GM21447 (cell line): ENCODE data around the gene DERL2.

Source experiments
- ATAC-seq: cut with Tn5 transposase; IDR thresholded peaks from one replicate; pipeline ENCODE4 v1.9.1; 2021; ENCODE audit not compliant: unreplicated experiment

DERL2 gene

GRCh38 chr17:5502552-5502951 lies 16.6 kb upstream of the DERL2 start:
- no peak for ATAC-seq

DNA sequence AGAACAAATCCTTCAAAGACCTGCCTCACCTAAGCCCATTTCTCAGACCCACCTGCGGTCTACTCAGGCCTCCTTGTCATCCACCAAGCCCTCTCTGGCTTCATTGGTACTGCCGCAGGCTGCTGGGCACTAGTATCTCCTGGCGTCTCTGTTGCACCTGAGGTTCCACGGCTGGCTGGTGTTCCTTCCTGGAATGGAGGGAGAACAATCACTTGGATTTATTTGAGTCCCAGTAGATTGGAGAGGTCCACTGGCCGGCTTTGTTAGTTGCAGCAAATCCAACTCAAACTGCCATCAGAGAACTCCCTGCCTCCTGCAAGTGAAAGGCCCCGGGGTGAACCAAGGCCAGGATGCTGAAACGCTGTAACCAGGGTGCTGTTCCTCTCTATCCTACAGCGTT lies 15.7 kb upstream of the DERL2 start:
- ATAC-seq = no peak

DNA sequence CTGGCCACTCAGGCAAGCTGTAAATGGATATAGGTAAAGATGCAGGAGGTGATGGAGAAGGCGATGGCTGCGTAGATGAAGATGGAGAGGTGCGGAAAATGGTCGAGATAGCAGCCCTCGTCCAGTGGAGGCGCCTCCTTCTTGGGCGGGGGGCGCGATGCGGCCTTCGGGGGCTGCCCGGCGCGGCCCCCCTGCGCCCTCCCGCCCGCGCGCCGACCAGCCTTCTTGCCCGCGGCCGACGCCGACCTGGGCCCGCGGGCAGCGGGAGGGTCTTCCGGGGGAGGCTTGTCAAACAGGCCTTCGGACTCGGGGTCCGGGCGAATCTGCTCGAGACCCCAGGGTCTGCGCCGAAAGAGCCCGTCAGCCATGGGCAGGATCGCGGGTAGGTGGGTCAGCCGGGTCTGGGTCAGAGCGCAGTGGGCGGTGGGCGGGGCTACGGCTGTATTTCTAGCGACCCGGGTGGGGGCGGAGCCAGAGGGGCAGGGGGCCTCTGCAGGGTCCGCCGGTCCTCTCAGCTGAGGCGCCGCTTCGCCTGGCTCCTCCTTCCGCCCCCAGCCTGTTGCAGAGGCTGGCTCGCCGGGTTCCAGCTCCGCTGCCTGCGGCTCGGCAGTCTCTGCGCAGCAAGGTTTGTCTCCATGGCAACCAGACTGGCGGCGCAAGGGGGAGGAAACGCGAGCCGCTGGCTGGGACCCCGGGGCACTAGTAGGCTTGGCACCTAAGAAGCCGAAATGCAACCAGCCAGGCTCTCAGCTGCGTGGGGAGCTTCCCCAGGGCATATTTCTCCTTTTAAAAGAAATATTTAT lies 14.8 kb upstream of the DERL2 start:
- ATAC-seq = peak; percentile 63

GRCh38 chr17:5500247-5500588 lies 14.2 kb upstream of the DERL2 start:
- ATAC-seq = no peak

DNA sequence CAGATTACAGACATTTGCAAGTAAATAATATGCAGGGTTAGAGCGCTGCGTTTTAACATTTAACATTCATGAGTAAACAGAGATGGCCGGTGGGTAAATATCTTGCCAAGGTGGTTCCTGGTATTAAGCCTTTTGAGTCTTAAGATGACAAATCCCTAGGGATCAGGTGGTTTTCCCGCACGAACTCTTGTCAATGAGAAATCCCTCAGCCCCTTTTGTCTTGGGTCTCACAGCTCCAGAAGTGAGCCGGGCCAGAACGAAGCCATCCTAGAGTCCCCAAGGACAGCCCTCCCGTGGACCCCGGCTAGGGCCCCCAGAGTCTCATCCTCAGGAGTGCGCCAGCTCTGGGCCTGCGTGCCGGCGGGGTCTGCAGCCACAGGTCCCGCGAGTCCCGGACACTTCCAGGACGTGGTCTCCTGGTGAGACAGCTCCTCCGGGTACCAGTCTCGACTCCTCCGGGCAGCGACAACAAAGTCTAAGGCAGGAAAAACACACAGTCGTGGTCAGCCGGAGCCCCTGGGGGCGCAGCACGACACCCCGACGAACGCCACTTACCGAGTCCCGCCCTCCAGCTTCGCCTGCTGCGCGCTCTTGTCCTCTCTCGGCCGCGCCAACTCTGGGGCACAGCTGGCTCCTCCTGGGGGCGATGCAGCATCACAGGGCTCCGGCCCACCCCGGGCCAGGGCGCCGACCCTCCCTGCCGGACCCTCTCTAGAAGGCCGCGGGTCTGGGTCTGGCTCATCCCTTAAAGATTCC lies 13.7 kb upstream of the DERL2 start:
- no peak for ATAC-seq

GRCh38 chr17:5492970-5493369 lies 7.0 kb upstream of the DERL2 start:
- no peak for ATAC-seq

DNA sequence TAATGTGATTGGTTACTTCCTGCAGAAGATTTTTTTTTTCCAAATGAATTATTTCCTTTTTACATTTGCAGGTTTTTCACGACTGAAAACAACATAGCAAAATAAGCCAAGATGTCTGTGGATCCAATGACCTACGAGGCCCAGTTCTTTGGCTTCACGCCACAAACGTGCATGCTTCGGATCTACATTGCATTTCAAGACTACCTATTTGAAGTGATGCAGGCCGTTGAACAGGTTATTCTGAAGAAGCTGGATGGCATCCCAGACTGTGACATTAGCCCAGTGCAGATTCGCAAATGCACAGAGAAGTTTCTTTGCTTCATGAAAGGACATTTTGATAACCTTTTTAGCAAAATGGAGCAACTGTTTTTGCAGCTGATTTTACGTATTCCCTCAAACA lies 2.8 kb upstream of the DERL2 start:
- no peak for ATAC-seq

- peak; percentile 89 for ATAC-seq
These were observed 487 bp upstream of the DERL2 start, which contains the start of gene MIS12 for GRCh38 chr17:5486206-5487124. TSS of gene MIS12 (plus strand) at chr17:5486566. CDS start at chr17:5488863, 2,297 bp downstream.

- ATAC-seq = no peak
These were observed 4.5 kb downstream of the DERL2 start for GRCh38 chr17:5481451-5481850.

GRCh38 chr17:5480962-5481361 lies 5.0 kb downstream of the DERL2 start:
- no peak for ATAC-seq

DNA sequence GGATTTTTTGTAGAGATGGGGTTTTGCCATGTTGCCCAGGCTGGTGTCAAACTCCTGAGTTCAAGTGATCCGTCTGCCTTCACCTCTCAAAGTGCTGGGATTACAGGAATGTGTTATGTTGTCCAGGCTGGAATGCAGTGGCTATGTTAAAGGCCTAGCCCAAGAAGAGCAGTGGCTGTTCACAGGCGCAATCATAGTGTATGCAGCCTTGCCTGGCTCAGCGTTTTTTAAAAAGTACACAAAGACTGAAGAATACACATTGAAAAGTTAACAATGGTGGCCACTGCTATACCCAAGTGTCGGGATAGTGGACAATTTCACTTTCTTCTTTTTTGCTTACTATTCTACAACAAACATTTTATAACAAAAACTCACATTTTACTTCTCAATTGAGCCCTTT lies 7.0 kb downstream of the DERL2 start:
- no peak for ATAC-seq

- ATAC-seq = no peak
These were observed 12.1 kb downstream of the DERL2 start for GRCh38 chr17:5473906-5474305.

GRCh38 chr17:5472511-5472910 lies 13.5 kb downstream of the DERL2 start:
- no peak for ATAC-seq

GRCh38 chr17:5468075-5468473 lies 17.9 kb downstream of the DERL2 start:
- no peak for ATAC-seq

DNA sequence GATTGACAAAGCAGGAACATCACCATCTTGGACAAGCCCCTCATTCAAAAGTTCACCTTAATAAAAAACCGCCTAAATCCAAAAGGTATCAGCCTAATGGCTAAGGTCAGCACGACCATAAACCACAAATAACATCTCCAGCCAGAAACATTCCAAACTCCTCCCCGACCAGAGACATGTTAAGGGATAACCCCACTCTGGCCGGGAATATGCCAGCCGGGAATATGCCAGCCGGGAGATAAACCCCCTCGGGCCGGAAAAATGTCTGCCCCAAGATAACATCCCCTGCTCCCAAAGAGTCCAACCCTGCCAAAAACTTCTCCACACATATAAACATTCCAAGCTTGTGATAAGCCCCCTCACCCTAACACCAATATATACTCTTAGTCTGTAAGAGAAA lies 18.6 kb downstream of the DERL2 start:
- no peak for ATAC-seq

GRCh38 chr17:5466295-5466694 lies 19.7 kb downstream of the DERL2 start:
- ATAC-seq = no peak

DNA sequence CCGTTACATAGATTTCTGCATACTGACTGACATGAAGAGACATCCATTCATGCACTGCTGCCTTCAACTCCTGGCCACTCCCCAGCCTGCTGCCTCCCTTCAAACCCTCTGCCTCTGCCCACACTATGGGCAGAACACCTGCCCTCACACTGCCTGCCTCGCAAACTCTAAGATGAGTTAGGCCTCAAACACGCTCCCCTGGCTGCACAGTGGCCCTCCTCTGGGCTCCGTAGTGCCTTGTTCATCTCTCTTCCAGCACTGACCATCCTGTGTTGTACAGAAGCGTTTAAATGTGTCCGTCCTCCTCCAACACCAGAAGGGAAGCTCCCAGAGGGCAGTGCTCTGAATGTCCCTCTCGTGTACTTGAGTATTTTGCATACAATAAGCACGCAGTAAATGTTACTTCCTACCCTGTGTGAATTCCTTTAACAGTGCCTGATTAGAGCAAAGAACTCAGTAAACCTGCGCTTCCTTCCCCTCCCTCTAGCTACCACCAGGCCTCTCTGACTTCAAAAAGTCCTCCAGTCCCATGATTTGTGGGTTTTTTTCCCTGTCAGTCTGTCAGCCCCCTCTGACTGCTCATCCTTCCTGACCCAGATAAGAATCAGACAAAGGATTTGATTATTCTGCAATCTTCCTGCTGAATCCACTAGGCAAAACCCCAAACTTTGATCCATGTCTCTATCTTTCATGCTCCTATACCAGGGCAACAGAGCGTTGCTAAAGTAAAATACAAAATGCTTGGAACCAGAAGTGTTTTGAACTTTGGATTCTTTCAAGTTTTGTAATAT lies 21.1 kb downstream of the DERL2 start:
- ATAC-seq = no peak

GRCh38 chr17:5446786-5447185 lies 39.2 kb downstream of the DERL2 start:
- no peak for ATAC-seq

DNA sequence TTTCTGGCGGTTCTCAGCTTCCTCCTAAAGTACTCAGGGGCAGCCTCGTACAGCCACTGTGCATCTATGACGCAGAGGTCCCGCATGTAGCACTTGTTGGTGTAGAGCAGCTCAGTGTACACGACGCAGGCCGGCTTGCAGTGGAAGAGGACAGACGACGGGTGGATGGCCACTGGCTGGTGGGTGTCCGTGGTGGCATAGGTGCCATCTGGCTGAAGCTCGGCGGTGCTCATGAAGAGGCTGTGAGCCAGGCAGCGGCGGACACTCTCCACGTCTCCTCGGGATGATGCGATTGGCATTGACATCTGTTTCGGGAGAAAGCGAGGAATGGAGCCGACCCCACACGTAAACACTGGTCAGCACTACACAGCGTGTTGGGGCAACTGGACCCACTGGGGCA lies 41.8 kb downstream of the DERL2 start:
- no peak for ATAC-seq

DNA sequence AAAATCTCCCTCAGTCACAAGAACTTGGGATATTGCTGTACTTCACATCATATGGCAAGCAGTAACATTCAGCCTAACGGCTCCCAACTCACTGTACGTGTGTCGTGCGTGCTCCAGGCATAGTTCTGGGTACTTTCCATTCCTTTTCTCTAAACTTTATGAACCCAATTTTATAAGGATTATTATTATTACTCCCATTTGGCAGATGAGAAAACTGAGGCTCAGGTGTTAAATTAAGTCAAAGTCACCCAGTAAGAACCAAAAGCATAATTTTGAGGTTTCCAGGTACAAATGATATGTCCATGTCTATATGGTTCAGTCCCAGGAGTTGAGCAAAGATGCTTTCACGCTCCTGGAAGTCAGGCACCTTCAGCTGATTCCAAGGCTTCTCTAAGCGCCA lies 42.2 kb downstream of the DERL2 start:
- ATAC-seq = no peak

DNA sequence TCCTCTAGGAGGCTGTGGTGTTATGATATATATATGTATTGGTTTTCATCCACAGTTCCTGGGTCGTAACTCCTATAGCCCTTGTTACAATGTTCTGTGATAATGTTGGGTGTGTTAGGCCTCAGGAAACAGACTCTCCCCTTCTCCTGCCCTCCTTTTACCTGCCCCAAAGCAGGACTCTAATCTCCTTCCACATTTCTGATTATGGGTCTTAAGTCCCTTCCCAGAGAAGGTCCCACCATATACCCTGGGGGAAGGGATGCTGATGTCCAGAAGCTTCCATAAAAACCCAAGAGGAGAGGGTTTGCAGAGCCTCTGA lies 46.6 kb downstream of the DERL2 start:
- ATAC-seq = no peak
